GM12872 (cell line): Measurements from ENCODE around the gene CCR6.

Experiments
- TF ChIP-seq, protein P1 (sequence below): IDR thresholded peaks from 3 replicates; pipeline ENCODE4 v1.5.1; 2011; ENCODE audit warnings: low read depth, mild to moderate bottlenecking, low read length, moderate library complexity; ENCODE audit not compliant: insufficient read depth

The CCR6 gene

DNA sequence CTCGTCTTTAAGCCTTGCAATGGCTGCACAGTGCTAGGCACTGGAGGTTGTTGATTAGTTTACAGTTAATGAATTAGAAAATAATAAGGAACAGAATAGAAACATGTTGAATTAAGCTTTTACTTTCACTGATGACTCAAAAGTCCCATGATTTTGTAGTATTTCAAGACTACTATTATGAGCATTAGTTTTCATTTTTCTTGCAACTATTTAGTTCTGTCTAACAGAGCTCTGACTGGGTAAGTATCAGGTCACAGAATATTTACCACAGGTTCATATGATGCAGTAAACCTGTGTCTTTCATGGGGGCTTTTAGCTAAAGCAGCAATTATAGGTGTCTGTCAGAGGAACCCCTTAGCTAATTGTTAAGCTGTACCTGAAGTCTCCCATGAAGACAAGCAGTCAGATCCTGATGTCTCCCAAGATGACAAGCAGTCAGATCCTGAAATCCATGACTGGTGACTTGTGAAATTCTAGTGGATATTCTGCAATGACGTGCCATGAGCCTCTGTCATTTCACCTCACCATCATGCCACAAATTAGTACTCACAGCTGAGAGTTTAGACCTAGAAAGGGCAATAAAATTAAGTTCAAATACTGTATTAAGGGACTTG, 43.1 kb downstream of the CCR6 start:
- TF ChIP-seq, protein P1, sequence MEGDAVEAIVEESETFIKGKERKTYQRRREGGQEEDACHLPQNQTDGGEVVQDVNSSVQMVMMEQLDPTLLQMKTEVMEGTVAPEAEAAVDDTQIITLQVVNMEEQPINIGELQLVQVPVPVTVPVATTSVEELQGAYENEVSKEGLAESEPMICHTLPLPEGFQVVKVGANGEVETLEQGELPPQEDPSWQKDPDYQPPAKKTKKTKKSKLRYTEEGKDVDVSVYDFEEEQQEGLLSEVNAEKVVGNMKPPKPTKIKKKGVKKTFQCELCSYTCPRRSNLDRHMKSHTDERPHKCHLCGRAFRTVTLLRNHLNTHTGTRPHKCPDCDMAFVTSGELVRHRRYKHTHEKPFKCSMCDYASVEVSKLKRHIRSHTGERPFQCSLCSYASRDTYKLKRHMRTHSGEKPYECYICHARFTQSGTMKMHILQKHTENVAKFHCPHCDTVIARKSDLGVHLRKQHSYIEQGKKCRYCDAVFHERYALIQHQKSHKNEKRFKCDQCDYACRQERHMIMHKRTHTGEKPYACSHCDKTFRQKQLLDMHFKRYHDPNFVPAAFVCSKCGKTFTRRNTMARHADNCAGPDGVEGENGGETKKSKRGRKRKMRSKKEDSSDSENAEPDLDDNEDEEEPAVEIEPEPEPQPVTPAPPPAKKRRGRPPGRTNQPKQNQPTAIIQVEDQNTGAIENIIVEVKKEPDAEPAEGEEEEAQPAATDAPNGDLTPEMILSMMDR, result no peak
